Liver (tissue), 9 donors: ENCODE results near the gene TCF12. TPM values are rescaled to one million over a fixed set of nuclear protein-coding genes. Genes with fewer than 3 reads are reported as not detected.

Experiments used
- DNase-seq: peaks from one replicate; pipeline ENCODE4 v3.0.0-alpha.2; 2017; ENCODE audit warnings: low spot score
- H3K27ac ChIP-seq, 2 donors: one replicate each; pipeline ENCODE4 v1.7.0; 2013; ENCODE audit warnings: inconsistent platforms in 2 of 2, low read length in 2 of 2, control low read depth in 1 of 2, low read depth in 1 of 2, mild to moderate bottlenecking in 1 of 2
- H3K27me3 ChIP-seq, 4 donors: one replicate each; pipeline versions ENCODE4 v1.6.1 to v1.7.0; 2013; ENCODE audit warnings: low read length in 3 of 4, inconsistent platforms in 1 of 4, mild to moderate bottlenecking in 1 of 4, moderate library complexity in 1 of 4; ENCODE audit not compliant: control insufficient read depth in 4 of 4, insufficient read depth in 4 of 4
- H3K36me3 ChIP-seq, 4 donors: one replicate each; pipeline versions ENCODE4 v1.6.1 to v1.7.0; 2013; ENCODE audit warnings: low read length in 3 of 4, mild to moderate bottlenecking in 3 of 4, low read depth in 1 of 4, moderate library complexity in 1 of 4; ENCODE audit not compliant: control insufficient read depth in 4 of 4, insufficient read depth in 3 of 4
- H3K4me1 ChIP-seq, 4 donors: one replicate each; pipeline versions ENCODE4 v1.6.1 to v1.7.0; 2013; ENCODE audit warnings: low read length in 3 of 4, mild to moderate bottlenecking in 3 of 4, moderate library complexity in 1 of 4; ENCODE audit not compliant: control insufficient read depth in 4 of 4, insufficient read depth in 4 of 4
- H3K4me3 ChIP-seq, 3 donors: one replicate each; pipeline versions ENCODE4 v1.6.1 to v1.7.0; 2013; ENCODE audit warnings: low read length in 3 of 3, control low read depth in 1 of 3, low read depth in 1 of 3, mild to moderate bottlenecking in 1 of 3
- H3K9ac ChIP-seq, 2 donors: one replicate each; pipeline ENCODE4 v1.7.0; 2013; ENCODE audit warnings: low read length in 2 of 2, mild to moderate bottlenecking in 2 of 2, moderate library complexity in 2 of 2, control low read depth in 1 of 2, low read depth in 1 of 2
- H3K9me3 ChIP-seq, 4 donors: one replicate each; pipeline versions ENCODE4 v1.6.1 to v1.7.0; 2013; ENCODE audit warnings: low read length in 3 of 4; ENCODE audit not compliant: control insufficient read depth in 4 of 4
- ATF3 ChIP-seq: IDR thresholded peaks from 2 replicates; pipeline ENCODE4 v1.6.1; 2016; ENCODE audit warnings: antibody characterized with exemption
- FOXA1 ChIP-seq: IDR thresholded peaks from 2 replicates; pipeline ENCODE4 v1.6.1; 2016; ENCODE audit warnings: antibody characterized with exemption
- FOXA2 ChIP-seq: IDR thresholded peaks from 2 replicates; pipeline ENCODE4 v1.6.1; 2016; ENCODE audit warnings: antibody characterized with exemption
- GABPA ChIP-seq, 2 donors: IDR thresholded peaks in 1 of 2; conservative IDR thresholded peaks in 1 of 2; 2 replicates each; pipeline ENCODE4 v1.6.1; 2016; ENCODE audit warnings: antibody characterized with exemption in 2 of 2, mild to moderate bottlenecking in 1 of 2, moderate library complexity in 1 of 2
- HNF4A ChIP-seq, 2 donors: conservative IDR thresholded peaks; 2 replicates each; pipeline ENCODE4 v1.6.1; 2016; ENCODE audit warnings: antibody characterized with exemption in 2 of 2, mild to moderate bottlenecking in 2 of 2
- HNF4G ChIP-seq: IDR thresholded peaks from 2 replicates; pipeline ENCODE4 v1.6.1; 2016; ENCODE audit warnings: antibody characterized with exemption
- JUND ChIP-seq, 2 donors: IDR thresholded peaks; 2 replicates each; pipeline ENCODE4 v1.6.1; 2016; ENCODE audit warnings: antibody characterized with exemption in 2 of 2
- MAX ChIP-seq: IDR thresholded peaks from 2 replicates; pipeline ENCODE4 v1.6.1; 2016; ENCODE audit warnings: antibody characterized with exemption
- NR2F2 ChIP-seq: IDR thresholded peaks from 2 replicates; pipeline ENCODE4 v1.6.1; 2016; ENCODE audit warnings: antibody characterized with exemption
- REST ChIP-seq: IDR thresholded peaks from 2 replicates; pipeline ENCODE4 v1.6.1; 2016; ENCODE audit warnings: antibody characterized with exemption, mild to moderate bottlenecking
- RXRA ChIP-seq, 2 donors: IDR thresholded peaks; 2 replicates each; pipeline ENCODE4 v1.6.1; 2017 to 2018; ENCODE audit warnings: antibody characterized with exemption in 2 of 2, mild to moderate bottlenecking in 1 of 2
- SP1 ChIP-seq: IDR thresholded peaks from 2 replicates; pipeline ENCODE4 v1.6.1; 2018; ENCODE audit warnings: antibody characterized with exemption, mild to moderate bottlenecking
- TAF1 ChIP-seq: conservative IDR thresholded peaks from 2 replicates; pipeline ENCODE4 v1.6.1; 2016; ENCODE audit warnings: antibody characterized with exemption, mild to moderate bottlenecking
- YY1 ChIP-seq: IDR thresholded peaks from 2 replicates; pipeline ENCODE4 v1.6.1; 2016; ENCODE audit warnings: antibody characterized with exemption, mild to moderate bottlenecking
- whole genome bisulfite sequencing: extraction: QIAGEN DNeasy Blood & Tissue Kit; methylation state at CpG from one replicate; pipeline ENCODE4 v1.1.7; 2013; 5-methylcytosine and 5-hydroxymethylcytosine counted together
- polyA plus RNA-seq, 2 donors: library from polyadenylated mRNA; stranded (reverse) in 1 of 2; unstranded in 1 of 2; fragments of 200-250 nt in 1 of 2; fragments of >200 nt in 1 of 2; fragmentation: Nextera tagmentation in 1 of 2; extraction: Ambion mirVana in 1 of 2; gene quantifications; one replicate each; pipeline versions ENCODE4 v1.2.1 to v1.2.3, GENCODE V29; 2013 to 2015
- total RNA-seq, 2 donors: library from RNA; depleted of rRNA; stranded (reverse); fragments of >200 nt; gene quantifications; one replicate each; pipeline ENCODE4 v1.2.3, GENCODE V29; 2014
- TF ChIP-seq, protein P1 (sequence below): IDR thresholded peaks from 2 replicates; pipeline ENCODE4 v1.6.1; 2016; ENCODE audit warnings: antibody characterized with exemption
- donor health status: healthy.
- donor health status: healthy.
- donor health status: healthy.
- donor health status: healthy.
- donor health status: healthy.

TCF12 gene
- total and polyA plus RNA-seq, 4 donors: 8.7 to 38.3 (median 22.3) TPM

DNA sequence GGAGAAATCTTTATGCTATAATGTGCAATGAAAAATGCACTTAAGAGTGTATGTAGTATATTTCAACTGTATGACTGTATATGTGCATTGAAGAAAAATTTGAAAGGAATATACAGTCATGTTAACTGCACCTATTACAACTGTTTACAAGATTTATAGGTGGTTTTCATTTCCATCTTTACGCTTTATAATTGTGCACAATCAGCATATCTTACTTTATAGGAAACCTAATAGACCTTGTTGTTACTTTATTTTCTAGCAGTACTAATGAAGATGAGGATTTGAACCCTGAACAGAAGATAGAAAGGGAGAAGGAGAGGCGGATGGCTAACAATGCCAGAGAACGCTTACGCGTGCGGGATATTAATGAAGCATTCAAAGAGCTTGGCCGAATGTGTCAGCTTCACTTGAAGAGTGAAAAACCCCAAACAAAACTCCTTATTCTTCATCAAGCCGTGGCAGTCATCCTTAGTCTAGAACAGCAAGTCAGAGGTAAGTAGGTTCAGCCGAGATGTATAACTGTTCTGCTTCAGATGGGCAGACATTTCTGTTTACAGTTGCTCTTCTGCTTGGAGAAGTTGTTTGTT lies 354.4 kb downstream of the TCF12 start:
- H3K4me3 ChIP-seq: no peak overlapping the region
- no peaks in the 10 kb centered on the region for H3K9me3 ChIP-seq
- TF ChIP-seq HNF4G: no peak
- no peak for TF ChIP-seq FOXA1
- no peak for TF ChIP-seq ATF3
- TF ChIP-seq YY1: no peak
- no peak for TF ChIP-seq HNF4A (conservative IDR thresholded peaks at IDR 0.05)
- TF ChIP-seq, protein P1, sequence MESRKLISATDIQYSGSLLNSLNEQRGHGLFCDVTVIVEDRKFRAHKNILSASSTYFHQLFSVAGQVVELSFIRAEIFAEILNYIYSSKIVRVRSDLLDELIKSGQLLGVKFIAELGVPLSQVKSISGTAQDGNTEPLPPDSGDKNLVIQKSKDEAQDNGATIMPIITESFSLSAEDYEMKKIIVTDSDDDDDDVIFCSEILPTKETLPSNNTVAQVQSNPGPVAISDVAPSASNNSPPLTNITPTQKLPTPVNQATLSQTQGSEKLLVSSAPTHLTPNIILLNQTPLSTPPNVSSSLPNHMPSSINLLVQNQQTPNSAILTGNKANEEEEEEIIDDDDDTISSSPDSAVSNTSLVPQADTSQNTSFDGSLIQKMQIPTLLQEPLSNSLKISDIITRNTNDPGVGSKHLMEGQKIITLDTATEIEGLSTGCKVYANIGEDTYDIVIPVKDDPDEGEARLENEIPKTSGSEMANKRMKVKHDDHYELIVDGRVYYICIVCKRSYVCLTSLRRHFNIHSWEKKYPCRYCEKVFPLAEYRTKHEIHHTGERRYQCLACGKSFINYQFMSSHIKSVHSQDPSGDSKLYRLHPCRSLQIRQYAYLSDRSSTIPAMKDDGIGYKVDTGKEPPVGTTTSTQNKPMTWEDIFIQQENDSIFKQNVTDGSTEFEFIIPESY: no peak
- no peak for TF ChIP-seq RXRA (IDR thresholded peaks at IDR 0.05)
- TF ChIP-seq MAX: no peak
- no peak for TF ChIP-seq SP1
- TF ChIP-seq NR2F2: no peak
- peaks cover 3 to 30% (median 27%) of the 10 kb centered on the region in 4 donors for H3K36me3 ChIP-seq
- H3K27ac ChIP-seq: no peak overlapping the region
- H3K9ac ChIP-seq: no peak overlapping the region
- no peaks in the 10 kb centered on the region for H3K27me3 ChIP-seq
- WGBS: 98% methylated on average over 9 of the region's 9 CpGs
- DNase-seq: no peak
- no peaks in the 10 kb centered on the region for H3K4me1 ChIP-seq

- peaks cover 3 to 30% (median 27%) of the 10 kb centered on the region in 4 donors for H3K36me3 ChIP-seq
- TF ChIP-seq RXRA (IDR thresholded peaks at IDR 0.05) (no peak), FOXA2 (no peak), JUND (IDR thresholded peaks at IDR 0.05) (no peak), HNF4A (conservative IDR thresholded peaks at IDR 0.05) (no peak), FOXA1 (no peak), NR2F2 (no peak), REST (no peak), TAF1 (no peak), GABPA (IDR thresholded peaks at IDR 0.05 in 1 of 2, conservative IDR thresholded peaks at IDR 0.05 in 1 of 2) (no peak), SP1 (no peak), HNF4G (no peak)
- no peak for DNase-seq
- WGBS: 96% methylated on average over 1 of the region's 1 CpG
- H3K4me3 ChIP-seq: no peak overlapping the region
- H3K9ac ChIP-seq: no peak overlapping the region
- H3K9me3 ChIP-seq: no peaks in the 10 kb centered on the region
- no peaks in the 10 kb centered on the region for H3K27me3 ChIP-seq
- no peaks in the 10 kb centered on the region for H3K4me1 ChIP-seq
- no peak overlapping the region for H3K27ac ChIP-seq
Measured at GRCh38 chr15:57273402-57273801, 355.0 kb downstream of the TCF12 start.
